HCT116 (cell line): ENCODE measurements around the gene ACTR1B. TPM values are rescaled to one million over a fixed set of nuclear protein-coding genes. Genes with fewer than 3 reads are reported as not detected.

ENCODE experiments used
- ATAC-seq: fragments of 200-7000 bp; cut with Tn5 transposase; 2 replicates; pipeline ENCODE4 v1.9.1; 2020; ENCODE audit warnings: mild to moderate bottlenecking, moderate library complexity
- BruUV-seq: library from RNA; stranded (reverse); fragments of 400-500 nt; replicated peaks from 2 replicates; lab custom pipeline; 2021; lab: Mats Ljungman, UMichigan
- CTCF ChIA-PET: fragments of 300-600 bp; sonication (Branson Sonifier 250); formaldehyde crosslinking; loops from one replicate; lab custom pipeline; 2021; ENCODE audit warnings: antibody characterized with exemption; lab: Charles Lee
- POLR2A ChIA-PET: fragments of 300-600, 350-600 bp; sonication (Branson Sonifier 250); formaldehyde crosslinking; loops from one replicate; lab custom pipeline; 2021; ENCODE audit warnings: antibody characterized with exemption; lab: Charles Lee
- RAD21 ChIA-PET, 2 experiments: fragments of 300-600 bp; sonication (Branson Sonifier 250); formaldehyde crosslinking; loops; one replicate each; lab custom pipeline; 2023; ENCODE audit warnings: low total read pairs in 2 of 2; ENCODE audit not compliant: uncharacterized antibody in 2 of 2, unreplicated experiment in 2 of 2, low non-redundant PET in 1 of 2; lab: Charles Lee
- DNase-seq: peaks from one replicate; pipeline ENCODE4 v3.0.0-alpha.2; 2010; ENCODE audit warnings: low read depth, low spot score
- H2AFZ ChIP-seq: fragments of 200-600 bp; shearing (Covaris generic), sonication (generic); 2 replicates; pipeline ENCODE4 v1.6.1; 2017; ENCODE audit warnings: low read depth, mixed run types, mixed read lengths, antibody characterized with exemption, low read length; ENCODE audit not compliant: poor library complexity, severe bottlenecking
- H3K27ac ChIP-seq: 2 replicates; pipeline ENCODE4 v1.5.1; 2012; ENCODE audit warnings: low read depth, low read length
- H3K27me3 ChIP-seq: fragments of 200-600 bp; sonication (generic); 2 replicates; pipeline ENCODE4 v1.6.1; 2016; ENCODE audit warnings: mixed run types, low read length, mixed read lengths; ENCODE audit not compliant: insufficient read depth
- H3K36me3 ChIP-seq, 2 experiments: fragments of 200-500 bp in 1 of 2; fragments of 200-600 bp in 1 of 2; sonication (Bioruptor generic) in 1 of 2; sonication (generic) in 1 of 2; 2 replicates each; pipeline versions ENCODE4 v1.5.1 to v1.6.1; 2014 to 2016; ENCODE audit warnings: low read length in 2 of 2, inconsistent platforms in 1 of 2, mixed read lengths in 1 of 2, mixed run types in 1 of 2; ENCODE audit not compliant: insufficient read depth in 2 of 2, control insufficient read depth in 1 of 2
- H3K4me1 ChIP-seq, 2 experiments: fragments of 200-600 bp in 1 of 2; sonication (generic) in 1 of 2; 2 replicates each; pipeline versions ENCODE4 v1.5.1 to v1.6.1; 2012 to 2017; ENCODE audit warnings: low read length in 2 of 2, inconsistent platforms in 1 of 2, mild to moderate bottlenecking in 1 of 2, mixed read lengths in 1 of 2, mixed run types in 1 of 2, moderate library complexity in 1 of 2; ENCODE audit not compliant: insufficient read depth in 2 of 2, control insufficient read depth in 1 of 2
- H3K4me2 ChIP-seq: fragments of 200-600 bp; sonication (generic); 2 replicates; pipeline ENCODE4 v1.6.1; 2017; ENCODE audit warnings: mixed run types, low read length, mixed read lengths
- H3K4me3 ChIP-seq, 2 experiments: fragments of 200-600 bp in 1 of 2; sonication (generic) in 1 of 2; replicated peaks in 1 of 2; 2 replicates each; pipeline ENCODE4 v1.5.1; 2011 to 2016; ENCODE audit warnings: low read length in 2 of 2, control low read depth in 1 of 2, low read depth in 1 of 2, mild to moderate bottlenecking in 1 of 2, mixed read lengths in 1 of 2, mixed run types in 1 of 2
- H3K79me2 ChIP-seq: fragments of 200-600 bp; sonication (generic); 2 replicates; pipeline ENCODE4 v1.6.1; 2017; ENCODE audit warnings: mild to moderate bottlenecking, mixed run types, low read length, moderate library complexity, mixed read lengths; ENCODE audit not compliant: insufficient read depth
- H3K9ac ChIP-seq: fragments of 200-600 bp; sonication (generic); 2 replicates; pipeline ENCODE4 v1.6.1; 2016; ENCODE audit warnings: low read length, mixed read lengths
- H3K9me2 ChIP-seq: fragments of 200-600 bp; sonication (generic), shearing (Covaris generic); 2 replicates; pipeline ENCODE4 v1.6.1; 2017; ENCODE audit warnings: mixed run types, mild to moderate bottlenecking, moderate library complexity; ENCODE audit not compliant: insufficient read depth
- H3K9me3 ChIP-seq, 2 experiments: fragments of 200-500 bp in 1 of 2; fragments of 200-600 bp in 1 of 2; sonication (Bioruptor generic) in 1 of 2; sonication (generic) in 1 of 2; 2 replicates each; pipeline ENCODE4 v1.6.1; 2014 to 2017; ENCODE audit warnings: low read length in 2 of 2, mixed read lengths in 2 of 2, inconsistent platforms in 1 of 2, low read depth in 1 of 2, mild to moderate bottlenecking in 1 of 2, mixed run types in 1 of 2, moderate library complexity in 1 of 2; ENCODE audit not compliant: control insufficient read depth in 1 of 2, insufficient read depth in 1 of 2
- H4K20me1 ChIP-seq: fragments of 200-600 bp; sonication (generic), shearing (Covaris generic); 2 replicates; pipeline ENCODE4 v1.6.1; 2017; ENCODE audit warnings: mixed run types, mild to moderate bottlenecking, moderate library complexity; ENCODE audit not compliant: insufficient read depth
- ATF3 ChIP-seq: IDR thresholded peaks from 2 replicates; pipeline ENCODE4 v1.6.1; 2012
- CTCF ChIP-seq, 3 experiments: fragments of 200-600 bp in 1 of 3; sonication (generic) in 1 of 3; IDR thresholded peaks in 2 of 3; conservative IDR thresholded peaks in 1 of 3; 2 replicates each; pipeline ENCODE4 v1.5.1; 2012 to 2017; ENCODE audit warnings: low read depth in 2 of 3, low read length in 2 of 3, antibody characterized with exemption in 1 of 3, borderline replicate concordance in 1 of 3, control low read depth in 1 of 3, mild to moderate bottlenecking in 1 of 3, mixed read lengths in 1 of 3, mixed run types in 1 of 3, moderate library complexity in 1 of 3; ENCODE audit not compliant: insufficient read depth in 1 of 3
- EGR1 ChIP-seq: IDR thresholded peaks from 2 replicates; pipeline ENCODE4 v1.6.1; 2012; ENCODE audit warnings: low read depth
- ELF1 ChIP-seq: IDR thresholded peaks from 2 replicates; pipeline ENCODE4 v1.6.1; 2012; ENCODE audit warnings: low read depth, borderline replicate concordance
- EZH2 ChIP-seq: fragments of 200-600 bp; sonication (generic); IDR thresholded peaks from 2 replicates; pipeline ENCODE4 v1.6.1; 2017; ENCODE audit warnings: antibody characterized with exemption, mixed run types
- EZH2phosphoT487 ChIP-seq: fragments of 200-600 bp; IDR thresholded peaks from 2 replicates; pipeline ENCODE4 v1.6.1; 2018; ENCODE audit warnings: antibody characterized with exemption, borderline replicate concordance
- JUND ChIP-seq: IDR thresholded peaks from 2 replicates; pipeline ENCODE4 v1.6.1; 2012
- POLR2A ChIP-seq: IDR thresholded peaks from 2 replicates; pipeline ENCODE4 v1.7.0; 2011; ENCODE audit warnings: borderline replicate concordance; ENCODE audit not compliant: insufficient read depth, insufficient read length; ENCODE audit errors: extremely low read depth
- POLR2AphosphoS5 ChIP-seq: IDR thresholded peaks from 2 replicates; pipeline ENCODE4 v1.6.1; 2011; ENCODE audit warnings: mild to moderate bottlenecking, low read depth, low read length, moderate library complexity
- RAD21 ChIP-seq: IDR thresholded peaks from 2 replicates; pipeline ENCODE4 v1.6.1; 2012; ENCODE audit warnings: low read depth, mild to moderate bottlenecking
- REST ChIP-seq: IDR thresholded peaks from 2 replicates; pipeline ENCODE4 v1.6.1; 2012; ENCODE audit warnings: low read depth
- SIN3A ChIP-seq: IDR thresholded peaks from 2 replicates; pipeline ENCODE4 v1.6.1; 2012; ENCODE audit warnings: low read depth
- SRF ChIP-seq: IDR thresholded peaks from 2 replicates; pipeline ENCODE4 v1.6.1; 2012; ENCODE audit warnings: low read depth
- TCF7L2 ChIP-seq: IDR thresholded peaks from 2 replicates; pipeline ENCODE4 v1.7.0; 2011; ENCODE audit warnings: borderline replicate concordance, inconsistent platforms; ENCODE audit not compliant: insufficient read depth, insufficient read length; ENCODE audit errors: extremely low read depth
- YY1 ChIP-seq: IDR thresholded peaks from 2 replicates; pipeline ENCODE4 v1.6.1; 2011; ENCODE audit warnings: low read length, low read depth, moderate library complexity, mild to moderate bottlenecking; ENCODE audit not compliant: insufficient replicate concordance; ENCODE audit errors: extremely low read depth
- ZBTB33 ChIP-seq: IDR thresholded peaks from 2 replicates; pipeline ENCODE4 v1.6.1; 2011; ENCODE audit warnings: mild to moderate bottlenecking, low read length, moderate library complexity; ENCODE audit not compliant: insufficient replicate concordance; ENCODE audit errors: extremely low read depth
- ZFX ChIP-seq: fragments of 450-650 bp; IDR thresholded peaks from 2 replicates; pipeline ENCODE4 v1.6.1; 2017
- ZNF274 ChIP-seq: fragments of 200-500 bp; sonication (Bioruptor generic); IDR thresholded peaks from 2 replicates; pipeline ENCODE4 v1.6.1; 2014; ENCODE audit warnings: mild to moderate bottlenecking, low read depth, low read length, inconsistent platforms
- intact Hi-C: fragments of 100-400 bp; cut with micrococcal nuclease; formaldehyde crosslinking; loops from 2 replicates; pipeline ENCODE4 v1.10.0; 2022
- total RNA-seq: library from RNA; stranded (reverse); gene quantifications from one replicate; pipeline ENCODE4 v1.2.1, GENCODE V29; 2021; ENCODE audit not compliant: unreplicated experiment

The ACTR1B gene
- total RNA-seq, 1 experiment from 2014 or later = 42.8 TPM

GRCh38 chr2:97712693-97713295, 49.0 kb upstream of the ACTR1B start:
- CTCF ChIA-PET = no interaction called here
- Histone ChIP-seq H3K27me3 (no peaks in the 10 kb centered on the region), H3K36me3 (no peaks in the 10 kb centered on the region), H3K9me2 (no peaks in the 10 kb centered on the region), H3K4me3 (no peak overlapping the region), H3K27ac (no peak overlapping the region), H3K4me1 (peaks cover 0 to 6% of the 10 kb centered on the region in 2 experiments; a peak in 2 of 4 replicates), H2AFZ (no peak overlapping the region), H3K4me2 (no peak overlapping the region), H3K79me2 (no peaks in the 10 kb centered on the region), H4K20me1 (no peaks in the 10 kb centered on the region), H3K9ac (no peak overlapping the region), H3K9me3 (no peaks in the 10 kb centered on the region)
- POLR2A ChIA-PET = no interaction called here
- intact Hi-C loops = no loop called here
- RAD21 ChIA-PET = no interaction called here
- TF ChIP-seq YY1 (no peak), POLR2A (no peak), EGR1 (no peak), EZH2 (no peak), ZFX (no peak), RAD21 (no peak), ELF1 (no peak), JUND (no peak), POLR2AphosphoS5 (no peak), SRF (no peak), CTCF (IDR thresholded peaks at IDR 0.05 in 2 of 3, conservative IDR thresholded peaks at IDR 0.05 in 1 of 3; ENCODE audit: borderline replicate concordance in 1 of 3, insufficient read depth in 1 of 3, low read depth in 2 of 3, low read length in 2 of 3) (no peak), ZBTB33 (no peak), EZH2phosphoT487 (no peak), REST (no peak), TCF7L2 (no peak), SIN3A (no peak), ATF3 (no peak), ZNF274 (no peak)
- no peak for DNase-seq
- ATAC-seq = no peak
- BruUV-seq = no TSS peak
